ENCODE results near the gene PRPSAP1. TPM values are rescaled to one million over a fixed set of nuclear protein-coding genes. Genes with fewer than 3 reads are reported as not detected.
"Not testable (repeated sequence)": the region's sequence is repeated elsewhere in the genome, so short reads cannot be mapped to it uniquely, and the experiment has no call there.

Gene PRPSAP1
- total RNA-seq, 1 donor from 2014 or later: 52.2 TPM

- DNase-seq (ENCODE audit: low spot score): no peak
Measured at GRCh38 chr17:76277300-76278267, 76.1 kb downstream of the PRPSAP1 start.

GRCh38 chr17:76276461-76277299 is 77.0 kb downstream of the PRPSAP1 start:
- DNase-seq (ENCODE audit: low spot score): no peak

GRCh38 chr17:76276069-76276431 is 77.7 kb downstream of the PRPSAP1 start:
- no peak for DNase-seq (ENCODE audit: low spot score)

GRCh38 chr17:76275382-76276068 is 78.2 kb downstream of the PRPSAP1 start:
- DNase-seq (ENCODE audit: low spot score): no peak

GRCh38 chr17:76274112-76274956 is 79.4 kb downstream of the PRPSAP1 start:
- no peak for DNase-seq (ENCODE audit: low spot score)

- DNase-seq (ENCODE audit: low spot score): no peak
Measured at GRCh38 chr17:76273445-76274111, 80.1 kb downstream of the PRPSAP1 start.

GRCh38 chr17:76272541-76273444 is 80.9 kb downstream of the PRPSAP1 start:
- DNase-seq (ENCODE audit: low spot score): no peak

- DNase-seq (ENCODE audit: low spot score): no peak
Measured at GRCh38 chr17:76271669-76272540, 81.8 kb downstream of the PRPSAP1 start.

- DNase-seq (ENCODE audit: low spot score): no peak
Measured at GRCh38 chr17:76270770-76271668, 82.7 kb downstream of the PRPSAP1 start.

GRCh38 chr17:76270127-76270592 is 83.6 kb downstream of the PRPSAP1 start:
- DNase-seq (ENCODE audit: low spot score): no peak

GRCh38 chr17:76268991-76269981 is 84.4 kb downstream of the PRPSAP1 start:
- no peak for DNase-seq (ENCODE audit: low spot score)

- peak; percentile 81 for DNase-seq (ENCODE audit: low spot score)
Measured at GRCh38 chr17:76268015-76268749, 85.5 kb downstream of the PRPSAP1 start.

- not testable (repeated sequence) for DNase-seq (ENCODE audit: low spot score)
Measured at GRCh38 chr17:76267581-76268001, 86.1 kb downstream of the PRPSAP1 start.

GRCh38 chr17:76267051-76267576 is 86.6 kb downstream of the PRPSAP1 start:
- DNase-seq (ENCODE audit: low spot score): no peak

Measured in mucosa of gallbladder (tissue), 1 donor.